Lower lobe of right lung (tissue), 2 donors: Measurements from ENCODE around the gene PLCL2. TPM values are rescaled to one million over a fixed set of nuclear protein-coding genes. Genes with fewer than 3 reads are reported as not detected.

Experiments used
- ATAC-seq, 2 donors: fragments of 200-7000 bp; cut with Tn5 transposase; one replicate each; pipeline ENCODE4 v1.9.1; 2020 to 2022; ENCODE audit warnings: mild to moderate bottlenecking in 2 of 2, moderate library complexity in 2 of 2
- DNase-seq: peaks from one replicate; pipeline ENCODE4 v3.0.0-alpha.2; 2020
- H3K27ac ChIP-seq: fragments of 200-600 bp; one replicate; pipeline ENCODE4 v1.8.0; 2022
- H3K27me3 ChIP-seq: fragments of 200-600 bp; one replicate; pipeline ENCODE4 v1.8.0; 2022; ENCODE audit warnings: low read depth
- H3K36me3 ChIP-seq: fragments of 200-600 bp; one replicate; pipeline ENCODE4 v1.8.0; 2022; ENCODE audit warnings: mild to moderate bottlenecking
- H3K4me1 ChIP-seq: fragments of 200-600 bp; one replicate; pipeline ENCODE4 v1.8.0; 2022
- H3K4me3 ChIP-seq: fragments of 200-600 bp; one replicate; pipeline ENCODE4 v1.8.0; 2022; ENCODE audit warnings: mild to moderate bottlenecking
- H3K9me3 ChIP-seq: fragments of 200-600 bp; one replicate; pipeline ENCODE4 v1.8.0; 2022
- intact Hi-C: fragments of 100-400 bp; cut with DNase I; formaldehyde crosslinking; loops from one replicate; pipeline ENCODE4 v1.11.0; 2022
- total RNA-seq: library from RNA; stranded (reverse); fragmentation: NEBNext Ultra II Directional; extraction: Animal tissue kit (Norgen Biotek cat#: 25700); gene quantifications from one replicate; pipeline ENCODE4 v1.2.1, GENCODE V29; 2021
- TF ChIP-seq, protein P1 (sequence below): fragments of 200-600 bp; IDR thresholded peaks from one replicate; pipeline ENCODE4 v1.8.0; 2022; ENCODE audit warnings: antibody characterized with exemption, mild to moderate bottlenecking
- donor health status: DM: no; HTN: yes; CAD: no; lungs with severe emphysema.

Gene PLCL2
- total RNA-seq, 1 donor from 2014 or later = 12.1 TPM

GRCh38 chr3:17136136-17136721, 251.5 kb downstream of the PLCL2 start:
- Histone ChIP-seq H3K36me3 (no peaks in the 10 kb centered on the region), H3K4me3 (no peak overlapping the region), H3K9me3 (no peaks in the 10 kb centered on the region), H3K27me3 (no peaks in the 10 kb centered on the region), H3K4me1 (no peaks in the 10 kb centered on the region), H3K27ac (no peak overlapping the region)
- intact Hi-C loops = no loop called here
- TF ChIP-seq, protein P1, sequence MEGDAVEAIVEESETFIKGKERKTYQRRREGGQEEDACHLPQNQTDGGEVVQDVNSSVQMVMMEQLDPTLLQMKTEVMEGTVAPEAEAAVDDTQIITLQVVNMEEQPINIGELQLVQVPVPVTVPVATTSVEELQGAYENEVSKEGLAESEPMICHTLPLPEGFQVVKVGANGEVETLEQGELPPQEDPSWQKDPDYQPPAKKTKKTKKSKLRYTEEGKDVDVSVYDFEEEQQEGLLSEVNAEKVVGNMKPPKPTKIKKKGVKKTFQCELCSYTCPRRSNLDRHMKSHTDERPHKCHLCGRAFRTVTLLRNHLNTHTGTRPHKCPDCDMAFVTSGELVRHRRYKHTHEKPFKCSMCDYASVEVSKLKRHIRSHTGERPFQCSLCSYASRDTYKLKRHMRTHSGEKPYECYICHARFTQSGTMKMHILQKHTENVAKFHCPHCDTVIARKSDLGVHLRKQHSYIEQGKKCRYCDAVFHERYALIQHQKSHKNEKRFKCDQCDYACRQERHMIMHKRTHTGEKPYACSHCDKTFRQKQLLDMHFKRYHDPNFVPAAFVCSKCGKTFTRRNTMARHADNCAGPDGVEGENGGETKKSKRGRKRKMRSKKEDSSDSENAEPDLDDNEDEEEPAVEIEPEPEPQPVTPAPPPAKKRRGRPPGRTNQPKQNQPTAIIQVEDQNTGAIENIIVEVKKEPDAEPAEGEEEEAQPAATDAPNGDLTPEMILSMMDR = no peak
- ATAC-seq (peak in 1 of 2 donors; percentile 41), DNase-seq (no peak)

GRCh38 chr3:17137321-17137826, 252.6 kb downstream of the PLCL2 start:
- intact Hi-C loops = no loop called here
- TF ChIP-seq, protein P1 = no peak
- Histone ChIP-seq H3K27me3 (no peaks in the 10 kb centered on the region), H3K9me3 (no peaks in the 10 kb centered on the region), H3K36me3 (no peaks in the 10 kb centered on the region), H3K27ac (no peak overlapping the region), H3K4me1 (no peaks in the 10 kb centered on the region), H3K4me3 (no peak overlapping the region)
- DNase-seq (no peak), ATAC-seq (no peak)

- Histone ChIP-seq H3K9me3 (no peaks in the 10 kb centered on the region), H3K27me3 (no peaks in the 10 kb centered on the region), H3K4me3 (no peak overlapping the region), H3K4me1 (no peaks in the 10 kb centered on the region), H3K27ac (no peak overlapping the region), H3K36me3 (no peaks in the 10 kb centered on the region)
- intact Hi-C loops = no loop called here
- TF ChIP-seq, protein P1 = no peak
- ATAC-seq = no peak
- no peak for DNase-seq
Observed at GRCh38 chr3:17138246-17139039, 253.7 kb downstream of the PLCL2 start.
